Hematopoietic multipotent progenitor cell treated with erythropoietin and hydrocortisone succinate and interleukin-3 and kit ligand, for 8 days (in vitro differentiated cells): Measurements from ENCODE around the gene JADE2.

Source experiments
- DNase-seq: peaks from one replicate; pipeline ENCODE4 v3.0.0-alpha.2; 2015

Gene JADE2

GRCh38 chr5:134530301-134531077 lies 5.0 kb downstream of the JADE2 start:
- no peak for DNase-seq

- no peak for DNase-seq
Measured at GRCh38 chr5:134533115-134533815, 7.8 kb downstream of the JADE2 start.

DNA sequence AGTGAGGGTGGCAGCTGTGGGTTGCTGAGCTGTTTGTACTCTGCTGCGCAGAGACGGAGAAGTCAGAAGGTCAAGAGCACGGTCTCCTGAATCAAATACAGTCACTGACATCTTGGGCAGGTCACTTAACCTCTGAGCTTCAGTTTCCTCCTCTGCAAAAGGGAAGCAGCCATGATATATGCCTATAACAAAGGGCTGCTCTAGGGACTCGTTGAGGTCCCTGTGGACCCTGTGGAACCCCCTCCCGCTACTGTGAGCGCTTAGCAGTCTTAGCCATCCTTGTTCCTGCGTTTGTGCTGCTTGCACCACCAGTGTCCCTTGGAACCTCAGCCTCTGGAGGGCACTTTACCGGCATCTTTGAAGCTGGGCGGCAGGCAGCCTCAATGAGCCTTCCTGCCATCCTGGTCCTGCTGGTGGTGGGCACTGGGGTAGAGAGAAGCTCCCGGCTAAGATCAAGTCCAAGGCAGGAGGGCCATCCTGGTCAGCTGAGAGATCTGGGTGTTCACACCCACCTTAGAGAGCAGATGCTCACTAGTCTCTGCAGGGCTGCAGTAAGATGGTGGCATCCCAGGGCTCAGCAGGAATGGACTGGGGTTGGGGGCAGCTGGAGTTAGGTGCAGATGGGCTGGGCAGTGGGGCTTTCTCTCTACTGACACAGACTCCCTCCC lies 8.7 kb downstream of the JADE2 start:
- no peak for DNase-seq

DNA sequence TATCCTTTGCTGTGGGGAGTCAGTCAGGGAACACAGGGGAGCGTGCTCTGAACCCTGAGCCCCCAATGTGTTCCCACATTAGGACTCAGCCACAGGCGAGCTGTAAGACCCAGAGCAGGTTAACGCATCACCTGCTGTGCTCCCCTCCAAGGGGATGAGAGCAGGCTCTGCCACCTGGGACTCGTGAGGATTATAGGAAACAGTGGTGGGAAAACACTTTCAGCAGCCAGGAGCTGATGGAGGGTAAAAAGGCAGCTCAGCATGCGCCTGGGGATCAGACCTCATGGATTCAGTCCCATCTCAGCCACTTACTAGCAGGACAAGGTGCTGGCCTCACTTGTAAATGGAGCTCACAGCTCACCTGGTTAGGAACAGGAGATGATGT lies 9.2 kb downstream of the JADE2 start:
- DNase-seq, result no peak

DNA sequence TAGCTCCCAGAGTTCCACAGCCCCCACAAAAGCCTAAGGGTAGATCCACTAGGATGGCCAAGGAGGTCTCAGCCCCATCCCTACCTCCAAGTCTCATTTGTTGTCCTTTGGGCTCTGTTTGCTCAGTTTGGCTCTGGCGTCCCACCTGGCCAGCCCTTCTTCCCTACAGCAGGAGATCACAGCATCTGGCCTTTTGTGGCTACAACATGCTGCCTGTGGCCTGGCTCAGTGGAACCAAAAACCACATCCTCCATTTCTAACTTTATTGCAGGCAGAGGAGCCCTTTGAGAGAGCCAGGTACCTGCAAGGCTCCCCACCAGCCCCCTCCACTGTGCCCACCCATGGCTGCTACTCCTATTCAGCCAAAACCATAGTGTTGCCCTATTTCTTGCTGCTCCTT lies 11.4 kb downstream of the JADE2 start:
- no peak for DNase-seq

GRCh38 chr5:134537297-134537696 lies 11.8 kb downstream of the JADE2 start:
- DNase-seq, result no peak

DNA sequence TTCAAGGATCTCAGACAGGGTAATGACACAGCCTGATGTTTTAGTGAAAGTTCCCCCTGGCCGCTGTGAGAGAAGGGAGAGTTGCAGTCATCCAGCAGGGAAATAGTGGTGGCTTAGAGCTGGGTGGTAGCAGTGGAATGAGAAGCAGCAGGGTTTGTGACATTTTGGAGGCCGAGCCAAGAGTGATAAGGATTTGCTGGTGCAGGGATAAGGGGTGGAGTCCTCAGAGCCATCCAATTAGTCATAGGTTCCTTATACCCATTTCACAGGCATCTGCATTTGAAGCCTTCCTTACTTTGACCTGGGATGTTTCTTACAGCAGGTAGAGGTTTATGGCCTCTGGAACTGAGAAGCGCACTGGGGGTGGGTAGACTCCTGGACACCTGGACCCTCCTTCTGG lies 12.8 kb downstream of the JADE2 start:
- DNase-seq, result peak; percentile 33

DNA sequence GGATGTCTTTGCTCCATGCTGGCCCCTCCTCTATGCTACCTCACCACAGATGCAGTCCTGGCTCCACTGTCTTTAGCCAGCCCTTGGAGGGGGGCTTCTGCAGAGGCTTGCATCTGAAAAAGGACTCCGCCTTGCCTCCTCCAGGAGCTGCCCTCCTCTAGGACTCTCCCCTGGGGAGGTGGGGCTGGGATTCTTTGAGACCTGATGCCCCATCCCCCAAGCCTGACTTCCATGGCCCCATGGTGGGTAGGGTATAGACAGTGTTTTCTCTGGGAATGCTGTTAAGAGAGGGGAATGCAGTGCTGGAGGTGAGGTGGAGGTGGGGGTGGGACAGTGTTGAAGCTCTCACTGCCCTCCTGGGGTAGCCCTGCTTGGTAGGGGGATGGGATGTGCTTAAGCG lies 14.3 kb downstream of the JADE2 start:
- no peak for DNase-seq

GRCh38 chr5:134540747-134541733 lies 15.6 kb downstream of the JADE2 start:
- DNase-seq, result no peak

- peak; percentile 23 for DNase-seq
Measured at GRCh38 chr5:134541736-134542376, 16.4 kb downstream of the JADE2 start.

DNA sequence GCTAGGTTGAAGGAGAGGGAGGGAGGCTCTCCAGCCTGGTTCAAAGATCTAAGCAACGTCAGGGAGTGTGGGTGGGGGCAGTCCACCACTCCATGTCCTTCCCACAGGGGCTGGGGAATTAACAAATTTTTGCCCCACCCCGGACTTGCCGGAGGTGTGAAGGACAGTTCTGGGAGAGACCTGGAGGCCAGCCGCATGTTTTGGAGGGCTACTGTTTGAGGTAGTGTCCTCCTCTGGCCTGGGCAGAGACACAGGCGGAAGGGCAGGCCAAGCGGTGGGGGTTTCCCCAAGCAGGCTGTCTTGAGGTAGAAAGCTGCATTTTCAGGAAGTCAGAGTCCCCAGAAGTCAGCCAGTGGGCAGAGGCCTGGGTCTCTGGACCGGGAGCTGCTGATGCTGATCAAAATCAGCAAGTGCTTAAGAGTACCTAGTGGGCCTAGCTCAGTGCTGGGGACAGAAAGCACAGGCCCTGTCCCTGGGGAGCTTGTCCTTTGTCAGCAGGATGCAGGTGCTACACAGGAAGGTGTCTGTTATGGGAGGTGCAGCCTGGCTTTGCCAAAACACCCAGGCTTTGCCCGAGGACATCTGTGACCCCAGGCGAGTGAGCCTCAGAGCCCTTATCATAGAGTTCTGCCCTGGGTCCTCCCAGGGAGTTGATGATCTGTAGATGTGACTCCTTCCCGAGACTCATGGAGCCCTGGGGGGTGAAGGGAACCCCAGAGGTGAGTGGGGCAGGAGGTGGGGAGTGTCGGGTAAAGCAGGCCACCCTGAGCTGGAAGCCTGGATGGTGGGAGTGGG lies 18.5 kb downstream of the JADE2 start:
- DNase-seq, result no peak

GRCh38 chr5:134545070-134545868 lies 19.8 kb downstream of the JADE2 start:
- DNase-seq, result no peak

GRCh38 chr5:134547066-134547465 lies 21.6 kb downstream of the JADE2 start:
- no peak for DNase-seq

GRCh38 chr5:134547579-134547978 lies 22.1 kb downstream of the JADE2 start:
- DNase-seq, result no peak

GRCh38 chr5:134547999-134548658 lies 22.7 kb downstream of the JADE2 start:
- DNase-seq, result no peak

DNA sequence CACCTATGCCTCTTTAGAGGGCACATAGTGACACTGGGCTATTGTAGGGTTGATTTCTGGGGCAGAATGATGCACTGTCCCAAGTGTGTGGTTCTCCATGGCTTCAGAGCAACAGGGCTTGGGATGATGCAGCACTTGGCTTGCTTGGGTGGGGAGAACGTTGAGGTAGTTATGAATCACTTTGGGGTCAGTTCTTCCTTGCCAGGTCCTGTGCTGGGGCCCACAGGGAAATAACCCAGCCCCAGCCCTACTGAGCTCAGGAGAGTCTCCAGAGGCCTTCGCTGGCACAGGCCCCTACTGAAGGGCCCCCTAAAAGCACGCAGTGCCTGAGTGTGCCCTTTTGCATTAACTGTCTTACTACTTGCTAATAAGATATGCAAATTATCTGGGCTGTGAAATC lies 24.2 kb downstream of the JADE2 start:
- DNase-seq, result no peak

DNA sequence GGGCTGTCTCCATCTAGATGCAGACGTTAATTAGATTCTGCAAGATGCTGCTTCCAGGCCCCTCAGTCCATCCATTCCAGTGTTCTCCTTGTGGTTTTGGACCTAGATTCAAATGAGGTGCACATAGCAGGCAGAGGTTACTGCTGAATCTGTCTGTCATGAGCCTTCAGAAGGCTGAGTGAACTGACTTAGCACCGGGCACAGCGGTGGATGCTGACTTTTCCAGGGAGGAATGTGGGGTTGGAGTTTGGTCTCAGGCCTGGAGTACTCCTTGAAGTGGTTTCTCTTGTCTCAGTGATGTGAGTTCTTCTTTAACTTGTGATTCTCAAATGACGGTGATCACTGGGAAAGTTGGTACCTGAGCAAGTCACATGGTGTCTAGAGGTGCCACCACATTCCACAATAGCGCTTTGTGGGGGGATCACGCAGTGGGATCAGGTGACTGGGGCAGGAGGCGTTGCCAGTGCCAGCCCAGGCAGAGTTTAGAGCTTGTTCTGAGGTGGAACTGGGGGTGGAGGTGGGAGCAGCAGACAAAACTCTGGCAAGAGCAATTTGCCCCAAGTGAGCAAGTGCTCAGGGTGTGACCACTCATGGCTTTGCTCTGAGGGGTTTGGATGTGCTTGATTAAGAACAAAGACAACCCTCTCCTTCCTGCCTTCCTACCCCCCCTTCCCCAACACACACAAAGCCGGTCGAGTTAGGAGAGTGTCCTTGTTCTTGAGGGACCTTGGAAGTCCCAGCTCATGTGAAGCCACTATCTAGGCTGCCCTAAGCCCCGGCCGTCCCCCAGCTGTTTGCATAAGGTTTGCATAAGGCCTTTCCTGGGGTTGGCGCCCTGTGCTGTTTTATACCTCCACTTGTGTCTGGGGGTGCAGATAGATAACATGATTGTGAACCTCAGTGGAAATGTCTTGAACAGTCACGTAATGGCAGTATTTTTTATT lies 25.1 kb downstream of the JADE2 start:
- DNase-seq, result peak; percentile 59

- no peak for DNase-seq
Measured at GRCh38 chr5:134551901-134552300, 26.4 kb downstream of the JADE2 start.

DNA sequence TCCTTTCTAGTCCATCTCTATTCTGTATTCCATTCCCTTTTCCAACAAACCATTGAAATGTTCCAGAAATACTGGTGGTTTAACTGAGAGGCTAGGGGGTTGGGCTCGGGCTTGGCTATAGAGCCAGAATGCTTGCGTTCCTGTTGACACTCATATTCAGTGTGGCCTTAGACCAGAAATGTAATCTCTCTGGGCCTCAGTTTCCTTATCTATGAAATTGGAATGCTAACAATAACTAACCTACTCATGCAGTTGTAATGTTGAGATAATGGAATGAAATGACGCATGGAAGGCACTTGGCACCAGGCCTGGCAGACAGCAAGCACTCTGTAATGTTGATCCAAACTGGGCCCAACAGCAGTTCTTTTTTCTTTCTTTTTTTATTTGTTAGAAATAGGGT lies 26.8 kb downstream of the JADE2 start:
- DNase-seq, result peak; percentile 87
